ENCODE data around the gene NCS1. TPM values are rescaled to one million over a fixed set of nuclear protein-coding genes. Genes with fewer than 3 reads are reported as not detected.

NCS1 gene
- total RNA-seq, 1 donor from 2014 or later, result 39.5 TPM

GRCh38 chr9:130211548-130212226 is 39.5 kb downstream of the NCS1 start:
- DNase-seq (ENCODE audit: extremely low read depth, low read depth, low spot score), result no peak

GRCh38 chr9:130212543-130213297 is 40.5 kb downstream of the NCS1 start:
- no peak for DNase-seq (ENCODE audit: extremely low read depth, low read depth, low spot score)

GRCh38 chr9:130213911-130214761 is 41.9 kb downstream of the NCS1 start:
- no peak for DNase-seq (ENCODE audit: extremely low read depth, low read depth, low spot score)

GRCh38 chr9:130214776-130215340 is 42.7 kb downstream of the NCS1 start:
- no peak for DNase-seq (ENCODE audit: extremely low read depth, low read depth, low spot score)

GRCh38 chr9:130215341-130216119 is 43.3 kb downstream of the NCS1 start:
- no peak for DNase-seq (ENCODE audit: extremely low read depth, low read depth, low spot score)

- DNase-seq (ENCODE audit: extremely low read depth, low read depth, low spot score), result no peak
Measured at GRCh38 chr9:130217838-130218237, 45.6 kb downstream of the NCS1 start.

- DNase-seq (ENCODE audit: extremely low read depth, low read depth, low spot score), result no peak
Measured at GRCh38 chr9:130219661-130220096, 47.5 kb downstream of the NCS1 start.

- DNase-seq (ENCODE audit: extremely low read depth, low read depth, low spot score), result no peak
Measured at GRCh38 chr9:130220352-130220751, 48.1 kb downstream of the NCS1 start.

GRCh38 chr9:130222833-130223232 is 50.6 kb downstream of the NCS1 start:
- DNase-seq (ENCODE audit: extremely low read depth, low read depth, low spot score), result no peak

GRCh38 chr9:130225071-130225470 is 52.9 kb downstream of the NCS1 start:
- DNase-seq (ENCODE audit: extremely low read depth, low read depth, low spot score), result no peak

GRCh38 chr9:130225586-130225985 is 53.4 kb downstream of the NCS1 start:
- no peak for DNase-seq (ENCODE audit: extremely low read depth, low read depth, low spot score)

- DNase-seq (ENCODE audit: extremely low read depth, low read depth, low spot score), result no peak
Measured at GRCh38 chr9:130226112-130226511, 53.9 kb downstream of the NCS1 start.

- no peak for DNase-seq (ENCODE audit: extremely low read depth, low read depth, low spot score)
Measured at GRCh38 chr9:130227833-130228232, 55.6 kb downstream of the NCS1 start.

GRCh38 chr9:130229759-130230158 is 57.6 kb downstream of the NCS1 start:
- no peak for DNase-seq (ENCODE audit: extremely low read depth, low read depth, low spot score)

- DNase-seq (ENCODE audit: extremely low read depth, low read depth, low spot score), result no peak
Measured at GRCh38 chr9:130230631-130231030, 58.4 kb downstream of the NCS1 start.

GRCh38 chr9:130232899-130233586 is 60.8 kb downstream of the NCS1 start:
- DNase-seq (ENCODE audit: extremely low read depth, low read depth, low spot score), result no peak

- no peak for DNase-seq (ENCODE audit: extremely low read depth, low read depth, low spot score)
Measured at GRCh38 chr9:130233587-130233945, 61.4 kb downstream of the NCS1 start.

GRCh38 chr9:130234340-130235260 is 62.4 kb downstream of the NCS1 start:
- DNase-seq (ENCODE audit: extremely low read depth, low read depth, low spot score), result no peak
